Upper lobe of left lung (tissue), 6 donors: ENCODE data around the gene SEPTIN5. TPM values are rescaled to one million over a fixed set of nuclear protein-coding genes. Genes with fewer than 3 reads are reported as not detected.
A peak's percentile ranks its signal among the peaks of the same experiment; 100 is the strongest.

ENCODE experiments used
- ATAC-seq, 2 donors: fragments of 200-7000 bp; cut with Tn5 transposase; one replicate each; pipeline ENCODE4 v1.9.1; 2022; ENCODE audit warnings: mild to moderate bottlenecking in 2 of 2, moderate library complexity in 2 of 2; ENCODE audit not compliant: low FRiP score in 2 of 2
- DNase-seq, 2 donors: peaks; one replicate each; pipeline ENCODE4 v3.0.0-alpha.2; 2019 to 2020
- H3K27ac ChIP-seq, 4 donors: fragments of 200-600 bp; sonication (generic); one replicate each; pipeline ENCODE4 v1.5.1; 2016 to 2019
- H3K27me3 ChIP-seq, 4 donors: fragments of 200-600 bp; sonication (generic); one replicate each; pipeline ENCODE4 v1.5.1; 2017 to 2019
- H3K36me3 ChIP-seq, 4 donors: fragments of 200-600 bp; sonication (generic); one replicate each; pipeline ENCODE4 v1.5.1; 2016 to 2019
- H3K4me1 ChIP-seq, 4 donors: fragments of 200-600 bp; sonication (generic); one replicate each; pipeline ENCODE4 v1.5.1; 2018 to 2019
- H3K4me3 ChIP-seq, 4 donors: fragments of 200-600 bp; sonication (generic); one replicate each; pipeline ENCODE4 v1.5.1; 2017 to 2019; ENCODE audit warnings: mild to moderate bottlenecking in 2 of 4, moderate library complexity in 1 of 4
- H3K9me3 ChIP-seq, 4 donors: fragments of 200-600 bp; sonication (generic); one replicate each; pipeline ENCODE4 v1.5.1; 2018 to 2019
- EP300 ChIP-seq, 4 donors: sonication (generic); formaldehyde crosslinking; IDR thresholded peaks; one replicate each; pipeline ENCODE4 v1.5.1; 2017; ENCODE audit warnings: antibody characterized with exemption in 4 of 4, control low read depth in 2 of 4
- POLR2A ChIP-seq, 4 donors: fragments of 450-650 bp; IDR thresholded peaks; one replicate each; pipeline ENCODE4 v1.5.1; 2016 to 2017; ENCODE audit warnings: antibody characterized with exemption in 4 of 4, mild to moderate bottlenecking in 2 of 4
- POLR2AphosphoS5 ChIP-seq, 2 donors: sonication (generic); formaldehyde crosslinking; IDR thresholded peaks; one replicate each; pipeline ENCODE4 v1.5.1; 2017; ENCODE audit warnings: antibody characterized with exemption in 2 of 2
- WGBS, 2 donors: methylation state at CpG; one replicate each; pipeline ENCODE4 v1.1.5; 2017 to 2018; 5-methylcytosine and 5-hydroxymethylcytosine counted together
- total RNA-seq, 6 donors: library from RNA; depleted of rRNA in 4 of 6; stranded (reverse); fragments of >200 nt in 4 of 6; gene quantifications; one replicate each; pipeline versions ENCODE4 v1.1.0 to v1.2.1, GENCODE V29; 2016 to 2021
- TF ChIP-seq, protein P1 (sequence below), 6 experiments: fragments of 450-650 bp in 4 of 6; fragments of 200-600 bp in 2 of 6; sonication (generic) in 2 of 6; IDR thresholded peaks; one replicate each; pipeline ENCODE4 v1.5.1; 2016 to 2019; ENCODE audit warnings: antibody characterized with exemption in 6 of 6
- donor health status: DM: no; HTN: no; CAD: no; lungs with moderate emphysema.
- donor health status: DM: no; HTN: yes; CAD: no; lungs with severe emphysema.

Gene SEPTIN5
- total RNA-seq, 6 donors from 2014 or later: 6.0 to 30.0 (median 17.1) TPM

DNA sequence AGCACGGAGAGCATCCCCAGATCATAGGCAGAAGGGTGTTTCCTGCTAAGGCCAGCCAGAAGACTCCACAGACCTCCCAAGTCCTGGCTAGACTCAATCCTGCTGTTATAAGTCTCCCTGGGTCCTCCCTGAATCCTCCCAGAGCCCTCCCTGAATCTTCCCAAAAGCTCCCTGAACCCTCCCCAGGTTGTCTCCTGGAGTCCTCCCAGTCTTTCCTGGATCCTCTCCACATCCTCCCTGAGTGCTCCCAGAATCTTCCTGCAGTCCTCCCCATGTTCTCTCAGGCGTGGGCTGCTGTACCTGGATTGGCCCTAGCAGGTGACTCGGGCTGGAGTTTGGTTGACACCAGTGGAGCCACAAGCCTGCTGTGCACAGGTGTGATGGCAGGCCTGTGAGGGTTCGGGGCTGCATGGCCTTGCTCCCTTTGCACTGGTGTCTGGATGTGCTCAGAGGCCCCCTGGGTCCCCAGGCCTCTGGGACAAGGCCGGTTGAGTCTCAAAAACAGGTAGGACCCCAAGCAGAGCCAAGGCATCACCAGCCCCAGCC, 20.6 kb downstream of the SEPTIN5 start:
- Histone ChIP-seq H3K4me3 (no peak overlapping the region), H3K36me3 (no peaks in the 10 kb centered on the region), H3K27ac (no peak overlapping the region), H3K4me1 (peaks cover 8 to 10% (median 8%) of the 10 kb centered on the region in 4 donors), H3K27me3 (no peaks in the 10 kb centered on the region), H3K9me3 (no peaks in the 10 kb centered on the region)
- peak in 1 of 2 donors; percentile 56 for DNase-seq
- WGBS, 2 donors: 84 to 87% methylated on average over 3 to 5 of the region's 5 CpGs
- TF ChIP-seq POLR2AphosphoS5 (IDR thresholded peaks at IDR 0.05) (no peak), EP300 (IDR thresholded peaks at IDR 0.05) (no peak), POLR2A (IDR thresholded peaks at IDR 0.05) (no peak)
- TF ChIP-seq, protein P1, sequence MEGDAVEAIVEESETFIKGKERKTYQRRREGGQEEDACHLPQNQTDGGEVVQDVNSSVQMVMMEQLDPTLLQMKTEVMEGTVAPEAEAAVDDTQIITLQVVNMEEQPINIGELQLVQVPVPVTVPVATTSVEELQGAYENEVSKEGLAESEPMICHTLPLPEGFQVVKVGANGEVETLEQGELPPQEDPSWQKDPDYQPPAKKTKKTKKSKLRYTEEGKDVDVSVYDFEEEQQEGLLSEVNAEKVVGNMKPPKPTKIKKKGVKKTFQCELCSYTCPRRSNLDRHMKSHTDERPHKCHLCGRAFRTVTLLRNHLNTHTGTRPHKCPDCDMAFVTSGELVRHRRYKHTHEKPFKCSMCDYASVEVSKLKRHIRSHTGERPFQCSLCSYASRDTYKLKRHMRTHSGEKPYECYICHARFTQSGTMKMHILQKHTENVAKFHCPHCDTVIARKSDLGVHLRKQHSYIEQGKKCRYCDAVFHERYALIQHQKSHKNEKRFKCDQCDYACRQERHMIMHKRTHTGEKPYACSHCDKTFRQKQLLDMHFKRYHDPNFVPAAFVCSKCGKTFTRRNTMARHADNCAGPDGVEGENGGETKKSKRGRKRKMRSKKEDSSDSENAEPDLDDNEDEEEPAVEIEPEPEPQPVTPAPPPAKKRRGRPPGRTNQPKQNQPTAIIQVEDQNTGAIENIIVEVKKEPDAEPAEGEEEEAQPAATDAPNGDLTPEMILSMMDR (IDR thresholded peaks at IDR 0.05): no peak
- ATAC-seq: no peak

DNA sequence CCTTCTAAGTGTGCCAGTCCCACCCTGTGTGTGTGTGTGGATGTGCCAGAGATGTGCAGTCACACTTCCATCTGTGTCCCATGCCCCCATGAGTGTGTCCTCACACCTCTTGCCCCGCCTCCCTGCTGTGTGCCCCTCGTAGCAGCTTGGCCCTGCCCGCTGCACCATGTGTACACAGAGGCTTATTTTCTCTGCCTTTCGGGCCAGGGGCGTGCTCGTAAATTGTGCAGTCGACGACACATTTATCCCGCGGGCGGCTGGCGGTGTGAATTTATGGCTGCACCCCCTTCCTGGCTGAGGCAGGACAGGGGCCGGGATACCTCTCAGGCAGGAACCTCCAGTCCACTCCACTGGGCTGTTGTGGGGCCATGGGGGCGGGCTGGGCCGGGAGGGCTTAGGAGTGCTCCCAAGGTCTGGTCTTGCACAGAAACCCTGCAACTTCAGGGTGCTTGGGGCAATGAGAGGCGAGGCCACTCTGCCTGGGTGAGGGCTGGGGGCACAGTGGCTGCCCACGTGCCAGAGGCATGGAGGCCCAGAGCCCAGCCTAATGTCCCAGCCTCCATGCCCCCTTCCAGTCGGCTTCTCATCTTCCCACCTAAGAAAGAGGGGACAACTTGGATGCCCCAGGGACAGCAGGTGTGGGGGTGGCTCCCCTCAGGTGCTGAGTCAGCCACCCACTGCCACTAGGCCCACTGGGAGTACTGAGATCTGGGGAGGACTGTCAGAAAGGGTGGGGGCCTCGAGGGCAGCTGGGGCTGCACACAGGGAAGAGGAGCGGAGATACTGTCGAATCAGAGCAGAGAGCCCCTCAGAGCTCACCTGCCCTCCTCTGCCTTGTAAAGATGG, 21.6 kb downstream of the SEPTIN5 start:
- WGBS, 2 donors: 78 to 83% methylated on average over 17 to 21 of the region's 21 CpGs
- no peaks in the 10 kb centered on the region for H3K9me3 ChIP-seq
- ATAC-seq (no peak), DNase-seq (peak in 1 of 2 donors; percentile 79)
- no peak overlapping the region for H3K4me3 ChIP-seq
- no peaks in the 10 kb centered on the region for H3K36me3 ChIP-seq
- H3K27ac ChIP-seq: no peak overlapping the region
- no peak for TF ChIP-seq POLR2AphosphoS5 (IDR thresholded peaks at IDR 0.05)
- no peak for TF ChIP-seq EP300 (IDR thresholded peaks at IDR 0.05)
- TF ChIP-seq POLR2A (IDR thresholded peaks at IDR 0.05): no peak
- TF ChIP-seq, protein P1 (IDR thresholded peaks at IDR 0.05): no peak
- H3K4me1 ChIP-seq: peaks cover 2 to 4% (median 3%) of the 10 kb centered on the region in 4 donors
- H3K27me3 ChIP-seq: no peaks in the 10 kb centered on the region

DNA sequence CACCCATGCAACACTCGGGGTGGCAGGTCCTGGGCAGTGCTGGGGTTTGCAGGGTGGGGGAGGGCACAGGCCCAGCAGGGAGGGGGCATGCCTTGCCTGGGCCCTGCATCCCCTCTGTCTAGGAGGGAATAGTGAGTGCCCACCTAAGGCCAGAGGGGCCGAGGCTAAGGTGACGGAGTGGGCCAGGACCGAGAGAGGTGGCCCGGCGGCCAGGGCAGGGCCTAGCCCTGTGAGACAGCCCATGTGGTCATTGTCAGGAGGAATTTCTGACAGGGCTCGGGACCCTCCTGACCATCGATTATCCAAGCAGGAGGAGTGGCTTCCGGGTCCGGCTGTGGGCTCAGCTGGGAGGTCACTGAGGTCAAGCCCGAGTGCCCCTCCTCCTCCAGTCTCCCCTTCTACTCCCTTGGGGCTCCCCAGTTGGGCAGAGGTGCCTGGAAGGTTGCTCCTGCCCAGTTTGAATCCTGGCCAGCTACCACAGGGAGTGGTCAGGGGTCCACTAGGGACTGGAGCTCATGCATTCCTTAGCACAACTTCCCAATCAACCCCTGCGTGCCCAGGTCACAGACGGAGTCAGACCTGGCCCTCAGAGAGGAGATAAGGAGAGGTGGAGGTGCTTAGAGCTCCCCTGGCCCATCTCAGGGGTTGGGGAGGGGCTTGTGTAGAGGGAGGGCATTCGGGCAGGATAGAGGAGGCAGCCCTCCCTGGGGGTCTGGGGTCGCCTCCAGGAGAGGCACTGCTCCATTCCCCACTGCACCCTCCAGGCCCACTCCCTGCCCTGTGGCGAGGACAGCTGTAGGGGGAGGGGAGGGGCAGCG, 23.8 kb downstream of the SEPTIN5 start:
- Histone ChIP-seq H3K4me1 (no peaks in the 10 kb centered on the region), H3K4me3 (no peak overlapping the region), H3K9me3 (no peaks in the 10 kb centered on the region), H3K36me3 (no peaks in the 10 kb centered on the region), H3K27ac (no peak overlapping the region), H3K27me3 (no peaks in the 10 kb centered on the region)
- DNase-seq (peak in 1 of 2 donors; percentile 68), ATAC-seq (no peak)
- no peak for TF ChIP-seq POLR2A (IDR thresholded peaks at IDR 0.05)
- TF ChIP-seq, protein P1 (IDR thresholded peaks at IDR 0.05): no peak
- no peak for TF ChIP-seq EP300 (IDR thresholded peaks at IDR 0.05)
- no peak for TF ChIP-seq POLR2AphosphoS5 (IDR thresholded peaks at IDR 0.05)
- WGBS, 2 donors: 83 to 86% methylated on average over 7 to 17 of the region's 17 CpGs

DNA sequence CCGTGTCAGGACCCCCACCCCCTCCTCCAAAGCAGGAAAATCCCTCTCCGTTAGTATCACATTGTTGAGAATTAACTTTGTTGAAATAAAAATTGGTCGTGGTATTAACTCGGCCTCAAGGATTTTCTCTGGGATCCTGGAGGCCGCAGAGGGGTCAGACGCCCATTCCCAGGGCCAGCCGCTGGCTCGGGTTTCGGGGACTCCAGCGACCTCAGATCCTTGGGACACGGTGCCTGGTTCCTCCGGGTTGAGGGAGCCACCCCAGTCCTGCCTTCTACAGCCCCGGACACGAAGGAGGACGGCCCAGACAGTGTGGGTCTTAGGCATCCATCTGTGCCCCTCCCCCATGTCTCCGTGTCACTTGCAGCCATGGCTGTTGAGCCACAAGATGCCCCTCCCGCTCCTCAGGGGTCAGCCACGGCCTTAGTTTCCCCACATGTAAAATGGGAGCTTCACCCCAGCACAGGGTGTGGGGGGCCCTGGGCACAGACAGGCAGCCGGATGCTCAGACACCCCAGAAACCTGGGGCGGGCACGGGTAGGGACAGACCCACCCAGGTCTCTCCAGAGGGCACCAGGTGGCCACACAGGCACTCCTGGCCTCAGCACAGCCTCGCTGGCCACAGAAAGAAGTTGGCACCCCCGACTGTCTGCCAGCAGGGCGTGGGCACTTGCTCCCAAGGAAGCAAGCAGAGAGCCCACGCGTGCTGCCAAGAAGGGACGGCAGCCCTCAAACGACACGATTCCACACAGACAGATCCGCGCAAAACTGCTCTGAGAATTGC, 24.6 kb downstream of the SEPTIN5 start:
- Histone ChIP-seq H3K27me3 (no peaks in the 10 kb centered on the region), H3K4me1 (no peaks in the 10 kb centered on the region), H3K27ac (no peak overlapping the region), H3K9me3 (no peaks in the 10 kb centered on the region), H3K36me3 (no peaks in the 10 kb centered on the region), H3K4me3 (no peak overlapping the region)
- DNase-seq: peak in 1 of 2 donors; percentile 51
- TF ChIP-seq POLR2A (IDR thresholded peaks at IDR 0.05) (no peak), EP300 (IDR thresholded peaks at IDR 0.05) (no peak), POLR2AphosphoS5 (IDR thresholded peaks at IDR 0.05) (no peak)
- TF ChIP-seq, protein P1 (IDR thresholded peaks at IDR 0.05): no peak
- no peak for ATAC-seq
- WGBS, 2 donors: 73 to 75% methylated on average over 15 to 29 of the region's 31 CpGs
